ENCODE measurements around the gene SRRT.
A peak's percentile ranks its signal among the peaks of the same experiment; 100 is the strongest.

Gene SRRT

GRCh38 chr7:100865372-100865911 is 9.5 kb upstream of the SRRT start:
- peak; percentile 82 for DNase-seq (ENCODE audit: insufficient read length, low spot score)
- no peak for TF ChIP-seq POLR2A (IDR thresholded peaks at IDR 0.05; ENCODE audit: low read depth, low read length)
- FAIRE-seq, result no peak

- no peak for FAIRE-seq
- peak; percentile 82 for DNase-seq (ENCODE audit: insufficient read length, low spot score)
- 0 out of 2 replicates have a peak, but pooled peaks have one; percentile 36 for TF ChIP-seq POLR2A (IDR thresholded peaks at IDR 0.05; ENCODE audit: low read depth, low read length)
Measured at GRCh38 chr7:100865938-100866728, 8.8 kb upstream of the SRRT start.

DNA sequence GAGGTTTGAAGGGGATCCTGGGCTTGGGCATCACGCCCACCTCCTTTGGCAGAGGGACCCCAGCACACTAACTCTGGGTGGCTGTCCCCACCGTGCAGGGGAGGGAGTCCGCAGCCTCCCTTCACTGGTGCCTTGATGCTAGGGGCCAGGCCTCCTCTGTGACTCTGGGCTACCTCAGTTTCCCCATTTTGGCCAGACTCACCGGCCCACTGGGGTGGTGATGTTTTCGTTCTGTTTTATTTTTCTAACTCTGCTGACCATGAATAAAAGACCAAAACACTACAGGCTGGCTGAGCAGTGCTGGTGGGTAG is 8.2 kb upstream of the SRRT start:
- DNase-seq (ENCODE audit: insufficient read length, low spot score) (no peak), FAIRE-seq (no peak)
- 0 out of 2 replicates have a peak, but pooled peaks have one; percentile 3 for TF ChIP-seq POLR2A (IDR thresholded peaks at IDR 0.05; ENCODE audit: low read depth, low read length)

GRCh38 chr7:100867040-100867775 is 7.7 kb upstream of the SRRT start, which contains the start of gene TRIP6:
Gene TRIP6, plus strand, starts transcription at chr7:100867387. Its CDS starts 111 bp downstream, at chr7:100867498.
- peak; percentile 95 for DNase-seq (ENCODE audit: insufficient read length, low spot score)
- peak; percentile 14; the same call in 1 of the 2 replicates for TF ChIP-seq POLR2A (IDR thresholded peaks at IDR 0.05; ENCODE audit: low read depth, low read length)
- FAIRE-seq, result no peak

DNA sequence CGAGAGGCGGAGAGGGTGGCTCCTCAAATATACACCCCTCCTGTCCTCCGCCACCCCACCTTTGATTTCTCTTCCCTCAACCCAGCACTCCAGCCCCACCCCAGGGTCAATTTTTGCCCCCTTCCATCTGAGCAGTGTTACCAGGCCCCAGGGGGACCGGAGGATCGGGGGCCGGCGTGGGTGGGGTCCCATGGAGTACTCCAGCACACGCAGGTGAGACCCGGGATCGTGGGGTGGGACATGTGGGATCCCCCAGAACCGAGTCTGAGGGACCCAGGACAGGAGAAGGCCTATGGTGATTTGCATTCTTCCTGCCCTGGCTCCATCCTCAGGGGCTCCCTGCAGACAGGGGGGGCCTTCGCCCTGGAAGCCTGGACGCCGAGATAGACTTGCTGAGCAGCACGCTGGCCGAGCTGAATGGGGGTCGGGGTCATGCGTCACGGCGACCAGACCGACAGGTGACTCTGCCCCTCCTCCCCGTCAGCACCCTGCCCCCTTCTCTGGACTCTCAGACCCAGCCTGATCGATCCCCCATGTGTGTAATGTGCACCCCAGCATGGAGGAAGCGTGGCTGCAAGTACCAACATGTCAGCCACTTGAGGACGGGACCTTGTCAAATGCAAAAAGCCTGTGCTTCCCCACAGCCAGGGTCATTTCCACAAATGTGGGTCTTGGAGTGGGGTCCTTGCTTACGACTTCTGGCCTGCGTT is 7.0 kb upstream of the SRRT start:
- no peak for TF ChIP-seq POLR2A (IDR thresholded peaks at IDR 0.05; ENCODE audit: low read depth, low read length)
- no peak for DNase-seq (ENCODE audit: insufficient read length, low spot score)
- FAIRE-seq, result no peak

DNA sequence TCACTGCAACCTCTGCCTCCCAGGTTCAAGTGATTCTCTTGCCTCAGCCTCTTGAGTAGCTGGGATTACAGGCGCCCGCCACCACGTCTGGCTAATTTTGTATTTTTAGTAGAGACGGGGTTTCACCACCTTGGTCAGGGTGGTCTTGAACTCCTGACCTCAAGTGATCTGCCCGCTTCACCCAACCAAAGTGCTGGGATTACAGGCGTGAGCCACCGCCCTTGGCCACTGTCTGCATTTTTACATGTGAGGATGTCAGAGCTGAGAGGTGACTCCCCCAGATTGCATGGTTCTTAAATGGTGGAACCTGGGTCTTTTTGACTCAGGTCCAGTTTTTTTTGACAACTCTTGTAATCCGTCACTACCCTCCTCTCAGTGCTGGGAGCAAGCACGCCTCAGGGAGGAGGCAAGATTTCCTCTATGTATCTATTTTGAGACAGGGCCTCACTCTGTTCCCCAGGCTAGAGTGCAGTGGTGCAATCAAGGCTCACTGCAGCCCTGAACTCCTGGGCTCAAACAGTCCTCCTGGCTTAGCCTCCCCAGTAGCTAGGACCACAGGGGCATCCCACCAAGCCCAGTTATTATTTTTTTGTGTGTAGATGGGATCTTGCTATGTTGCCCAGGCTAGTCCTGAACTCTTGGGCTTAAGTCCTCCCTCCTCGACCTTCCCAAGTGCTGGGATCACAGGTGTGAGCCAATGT is 1.2 kb upstream of the SRRT start:
- FAIRE-seq (no peak), DNase-seq (ENCODE audit: insufficient read length, low spot score) (no peak)
- no peak for TF ChIP-seq POLR2A (IDR thresholded peaks at IDR 0.05; ENCODE audit: low read depth, low read length)

- DNase-seq (ENCODE audit: insufficient read length, low spot score) (no peak), FAIRE-seq (no peak)
- no peak for TF ChIP-seq POLR2A (IDR thresholded peaks at IDR 0.05; ENCODE audit: low read depth, low read length)
Measured at GRCh38 chr7:100874300-100874576, 665 bp upstream of the SRRT start.

DNA sequence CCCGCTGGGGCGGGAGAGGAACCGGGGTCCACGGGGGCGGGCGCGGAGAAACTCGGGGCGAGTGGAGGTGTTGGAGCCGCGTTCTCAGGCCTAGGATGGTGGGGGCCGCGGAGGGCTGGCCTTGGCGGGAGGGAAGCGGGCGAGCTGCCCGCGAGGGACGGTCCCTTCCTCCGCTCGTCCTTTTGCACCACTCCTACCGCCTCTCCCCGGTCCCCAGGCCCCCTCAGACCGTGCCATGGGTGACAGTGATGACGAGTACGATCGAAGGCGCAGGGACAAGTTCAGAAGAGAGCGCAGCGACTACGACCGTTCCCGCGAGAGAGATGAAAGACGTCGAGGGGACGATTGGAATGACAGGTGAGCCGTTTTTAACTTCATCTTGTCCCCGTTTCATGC is 451 bp downstream of the SRRT start:
- no peak for FAIRE-seq
- TF ChIP-seq POLR2A (IDR thresholded peaks at IDR 0.05; ENCODE audit: low read depth, low read length), result no peak
- DNase-seq (ENCODE audit: insufficient read length, low spot score), result no peak

- no peak for DNase-seq (ENCODE audit: insufficient read length, low spot score)
- FAIRE-seq, result no peak
- no peak for TF ChIP-seq POLR2A (IDR thresholded peaks at IDR 0.05; ENCODE audit: low read depth, low read length)
Measured at GRCh38 chr7:100878013-100878412, 3.1 kb downstream of the SRRT start.

- DNase-seq (ENCODE audit: insufficient read length, low spot score), result no peak
- FAIRE-seq, result no peak
- TF ChIP-seq POLR2A (IDR thresholded peaks at IDR 0.05; ENCODE audit: low read depth, low read length), result no peak
Measured at GRCh38 chr7:100878685-100879084, 3.8 kb downstream of the SRRT start.

GRCh38 chr7:100879685-100880261 is 4.9 kb downstream of the SRRT start:
- no peak for FAIRE-seq
- no peak for DNase-seq (ENCODE audit: insufficient read length, low spot score)
- no peak for TF ChIP-seq POLR2A (IDR thresholded peaks at IDR 0.05; ENCODE audit: low read depth, low read length)

DNA sequence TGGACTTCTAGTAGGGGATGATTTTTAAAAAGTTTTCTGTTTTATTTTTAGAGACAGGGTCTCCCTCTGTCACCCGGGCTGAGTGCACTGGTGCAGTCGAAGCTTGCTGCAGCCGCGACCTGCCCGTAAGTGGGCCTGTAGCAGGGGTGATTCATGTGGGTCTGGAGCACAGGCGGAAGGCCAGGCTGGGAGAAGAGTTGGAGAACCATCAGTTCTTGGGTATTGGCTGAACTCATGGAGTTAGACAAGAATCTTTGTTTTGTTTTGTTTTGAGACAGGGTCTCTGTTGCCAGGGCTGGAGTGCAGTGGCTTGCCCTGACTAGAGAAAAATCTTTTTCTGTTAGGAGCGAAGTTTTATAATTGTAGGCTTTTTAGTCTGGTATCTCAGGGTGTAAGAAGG is 5.7 kb downstream of the SRRT start:
- TF ChIP-seq POLR2A (IDR thresholded peaks at IDR 0.05; ENCODE audit: low read depth, low read length), result no peak
- FAIRE-seq (no peak), DNase-seq (ENCODE audit: insufficient read length, low spot score) (no peak)

GRCh38 chr7:100881136-100881535 is 6.2 kb downstream of the SRRT start:
- no peak for TF ChIP-seq POLR2A (IDR thresholded peaks at IDR 0.05; ENCODE audit: low read depth, low read length)
- no peak for DNase-seq (ENCODE audit: insufficient read length, low spot score)
- FAIRE-seq, result no peak

Measured in H54 (cell line).